Stimulated activated CD4-positive, alpha-beta T cell treated with anti-CD3 and anti-CD28 coated beads, Interleukin-2, amount 100 ng/mL, for 24 hours (primary cell): Measurements from ENCODE around the gene LINGO3.

Experiments used
- DNase-seq, 2 donors: peaks; one replicate each; pipeline ENCODE4 v3.0.0-alpha.2; 2020

The LINGO3 gene

DNA sequence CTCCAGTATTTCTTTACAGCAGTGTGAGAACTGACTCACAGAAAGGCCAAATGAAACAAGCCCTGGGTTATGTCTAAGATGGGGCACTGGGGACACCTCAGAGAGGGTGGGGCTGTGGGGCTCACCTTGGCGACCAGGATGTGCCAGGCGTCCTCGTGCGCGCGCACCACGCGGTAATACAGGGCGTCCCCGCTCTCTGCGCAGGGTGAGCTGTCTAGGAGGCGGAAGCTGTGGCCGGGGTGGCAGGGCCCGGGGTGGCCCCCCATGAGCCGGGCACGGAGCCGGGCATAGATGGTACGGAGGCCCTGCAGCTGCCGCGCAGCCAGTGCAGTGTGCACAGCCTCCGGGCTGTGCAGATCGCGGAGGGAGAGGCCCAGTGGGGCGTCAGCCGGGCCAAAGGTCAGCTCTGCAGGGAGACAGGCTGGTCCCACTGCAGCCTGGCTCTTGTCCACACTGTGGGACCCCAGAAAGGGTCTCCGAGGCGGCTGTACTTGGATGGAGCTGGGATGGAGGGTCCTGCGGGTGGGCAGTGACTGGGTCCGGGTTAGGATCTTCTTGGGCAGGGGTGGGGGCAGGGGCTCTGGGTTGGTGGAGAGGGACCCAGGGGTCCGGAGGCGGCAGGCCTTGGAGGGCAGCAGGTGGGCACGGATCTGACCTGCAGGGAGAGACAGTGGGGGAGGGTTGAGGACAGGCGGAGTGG is 29.3 kb downstream of the LINGO3 start:
- no peak for DNase-seq

DNA sequence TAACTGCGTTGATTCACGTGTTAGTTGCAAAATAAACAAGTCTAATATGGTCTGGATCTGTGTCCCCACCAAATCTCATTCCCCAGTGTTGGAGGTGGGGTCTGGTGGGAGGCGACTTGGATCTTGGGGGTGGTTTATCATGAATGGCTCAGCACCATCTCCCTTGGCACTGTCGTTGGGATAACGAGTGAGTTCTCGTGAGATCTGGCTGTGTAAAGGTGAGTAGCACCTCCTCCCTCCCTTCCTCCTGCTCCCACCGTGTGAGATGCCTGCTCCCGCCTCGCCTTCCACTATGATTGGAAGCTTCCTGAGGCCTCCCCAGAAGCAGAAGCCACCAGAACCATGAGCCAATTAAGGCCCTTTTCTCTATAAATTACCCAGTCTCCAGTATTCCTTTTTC is 30.8 kb downstream of the LINGO3 start:
- no peak for DNase-seq

DNA sequence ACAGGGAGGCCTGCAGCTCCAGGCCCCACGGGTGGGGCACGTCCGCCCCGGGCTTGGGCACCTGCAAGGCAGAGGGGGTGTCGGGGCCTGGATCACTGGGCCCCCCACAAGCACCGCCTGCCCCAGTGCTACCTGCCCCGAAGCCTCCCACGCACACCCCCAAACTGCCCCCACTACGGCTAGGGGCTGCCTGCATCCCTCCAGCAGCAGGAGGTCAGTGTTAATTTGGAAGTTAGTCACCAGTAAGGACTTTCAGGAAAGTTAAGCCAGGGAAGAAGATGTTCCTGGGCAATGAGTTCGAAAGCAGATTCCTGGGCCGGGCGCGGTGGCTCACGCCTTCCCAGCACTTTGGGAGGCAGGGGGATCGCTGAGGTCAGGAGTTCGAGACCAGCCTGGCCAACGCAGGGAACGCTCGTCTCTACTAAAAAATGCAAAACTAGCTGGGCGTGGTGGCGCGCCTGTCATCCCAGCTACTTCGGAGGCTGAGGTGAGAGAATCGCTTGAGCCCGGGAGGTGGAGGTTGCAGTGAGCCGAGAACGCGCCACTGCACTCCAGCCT is 31.4 kb downstream of the LINGO3 start:
- no peak for DNase-seq

DNA sequence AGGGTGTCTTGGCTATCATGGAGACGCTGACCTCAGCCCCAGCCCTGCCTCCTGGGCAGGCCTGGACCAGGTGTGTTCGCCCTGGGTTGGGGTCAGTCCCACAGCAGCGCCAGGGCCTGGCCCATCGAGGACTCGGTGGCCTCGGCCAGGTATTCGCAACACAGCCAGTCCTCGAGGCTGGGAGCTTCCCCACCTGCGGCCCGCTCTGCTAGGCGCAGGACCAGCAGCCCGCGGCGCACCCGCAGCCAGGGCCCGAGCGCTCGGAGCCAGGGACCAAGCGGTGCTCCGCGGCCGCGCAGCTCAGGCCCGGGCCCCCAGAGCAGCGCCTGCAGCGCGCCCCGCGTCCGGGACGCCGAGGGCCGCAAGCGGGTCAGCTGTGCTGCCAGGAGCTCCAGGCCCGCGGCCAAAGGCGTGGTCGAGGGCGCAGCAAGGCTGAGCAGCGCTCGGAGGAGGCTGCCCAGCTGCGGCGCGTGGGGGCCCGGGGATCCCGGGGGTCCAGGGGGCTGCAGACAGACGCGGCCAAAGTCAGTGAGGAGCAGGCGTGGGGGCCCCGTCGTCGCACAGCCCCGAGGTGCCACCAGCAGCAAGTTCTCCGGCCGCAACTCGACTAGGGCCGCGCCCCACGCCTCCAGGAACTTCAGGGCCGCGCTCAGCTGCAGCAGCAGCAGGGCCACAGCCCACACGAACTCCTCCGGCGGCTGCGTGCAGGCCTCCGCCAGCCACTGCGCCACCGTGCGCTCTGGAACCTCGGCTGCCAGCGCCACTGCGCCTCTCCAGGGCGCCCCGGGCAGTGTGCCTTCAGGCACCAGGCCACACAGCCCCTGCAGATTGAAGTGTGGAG is 32.1 kb downstream of the LINGO3 start:
- no peak for DNase-seq

DNA sequence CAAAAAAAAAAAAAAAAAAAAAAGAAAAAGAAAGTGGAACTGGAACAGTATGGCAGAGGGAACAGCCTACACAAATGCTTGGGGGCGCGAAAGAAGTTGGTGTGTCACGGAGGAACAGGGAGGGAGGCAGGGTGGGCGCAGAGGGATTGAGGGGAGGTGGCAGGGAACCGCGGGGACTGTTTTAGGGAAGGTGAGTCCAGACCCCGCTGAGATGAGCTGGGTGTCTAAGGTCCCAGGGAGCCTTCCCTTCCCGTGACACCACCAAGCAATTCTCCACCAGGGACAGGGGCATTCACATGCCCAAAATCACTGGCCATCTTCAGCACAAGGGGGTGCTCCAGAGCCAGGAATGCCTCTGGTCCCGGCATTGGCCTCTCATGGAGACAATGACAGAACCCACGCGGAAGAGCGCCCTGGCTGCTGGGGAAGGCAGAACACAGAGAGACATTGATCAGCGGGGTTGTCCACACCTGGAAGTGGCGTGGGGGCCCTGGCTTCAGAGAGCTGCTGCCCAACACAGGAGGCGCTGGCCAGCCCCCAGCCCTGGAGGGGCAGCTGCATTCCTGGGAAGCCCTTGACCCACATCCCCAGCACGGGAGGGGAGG is 32.9 kb downstream of the LINGO3 start:
- DNase-seq, result peak; percentile 53 to 55

DNA sequence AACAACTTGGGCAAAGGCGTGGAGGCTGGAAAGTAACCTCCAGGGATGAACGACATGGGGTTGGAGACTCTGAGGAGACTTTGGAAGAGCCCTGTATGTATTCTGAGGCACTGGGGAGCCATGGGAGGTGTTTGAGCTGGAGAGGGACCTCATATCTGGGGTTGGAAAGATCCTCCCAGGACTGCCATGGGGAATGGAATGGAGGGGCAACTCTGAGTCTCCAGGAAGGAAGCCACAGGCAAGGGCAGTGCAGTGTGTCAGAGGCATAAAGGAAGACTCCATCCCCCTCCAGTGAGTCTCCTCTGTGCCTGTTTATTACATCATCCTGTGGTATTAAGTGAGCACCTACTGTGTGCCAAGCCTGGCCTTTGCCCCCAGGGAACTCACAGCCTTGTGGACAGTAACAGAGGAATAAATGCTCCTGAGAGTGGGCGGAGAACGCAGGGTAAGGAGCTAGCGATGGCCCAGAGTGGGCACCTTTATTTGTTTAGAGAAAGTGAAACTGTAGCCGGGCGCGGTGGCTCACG is 33.7 kb downstream of the LINGO3 start:
- DNase-seq, result no peak

DNA sequence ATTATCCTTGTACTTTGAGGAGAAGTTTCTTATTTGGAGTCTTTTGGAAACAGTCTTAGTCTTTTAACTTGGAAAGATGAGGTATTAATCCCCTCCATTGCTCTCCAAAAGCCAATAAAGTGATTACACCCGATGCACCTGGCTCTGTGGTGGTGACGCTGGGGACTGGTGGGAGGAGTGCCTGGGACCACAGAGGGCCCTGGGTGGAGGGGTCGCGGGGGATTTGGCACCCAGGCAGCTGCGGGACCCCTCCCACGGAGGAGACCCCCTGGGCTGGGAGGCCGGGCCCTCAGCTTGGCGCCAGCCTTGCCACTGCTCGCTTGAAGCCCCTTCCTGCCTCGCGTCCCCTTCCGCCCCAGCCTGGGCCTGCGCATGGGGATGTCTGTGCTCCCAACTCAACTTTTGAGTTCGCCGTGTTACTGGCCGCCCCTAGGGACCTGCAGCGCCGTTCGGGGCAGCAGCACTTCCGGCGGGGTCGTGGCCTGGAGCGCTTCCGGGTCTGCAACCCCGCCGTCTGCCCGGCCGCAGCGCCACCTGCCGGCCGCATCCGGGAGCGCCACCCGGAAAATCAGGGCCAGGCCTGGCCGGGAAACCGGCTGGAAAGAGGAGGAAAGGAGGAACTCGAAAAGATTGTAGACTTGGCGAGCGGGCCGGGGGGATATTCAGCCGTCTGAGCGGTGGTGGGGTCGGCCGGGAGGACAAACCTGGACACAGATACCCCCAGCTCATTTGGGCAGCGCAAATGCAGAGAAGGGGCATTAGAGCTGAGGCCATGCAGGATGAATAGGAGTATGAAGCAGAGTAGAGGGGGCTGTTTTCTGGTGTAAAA is 34.4 kb downstream of the LINGO3 start:
- peak; percentile 82 to 83 for DNase-seq

DNA sequence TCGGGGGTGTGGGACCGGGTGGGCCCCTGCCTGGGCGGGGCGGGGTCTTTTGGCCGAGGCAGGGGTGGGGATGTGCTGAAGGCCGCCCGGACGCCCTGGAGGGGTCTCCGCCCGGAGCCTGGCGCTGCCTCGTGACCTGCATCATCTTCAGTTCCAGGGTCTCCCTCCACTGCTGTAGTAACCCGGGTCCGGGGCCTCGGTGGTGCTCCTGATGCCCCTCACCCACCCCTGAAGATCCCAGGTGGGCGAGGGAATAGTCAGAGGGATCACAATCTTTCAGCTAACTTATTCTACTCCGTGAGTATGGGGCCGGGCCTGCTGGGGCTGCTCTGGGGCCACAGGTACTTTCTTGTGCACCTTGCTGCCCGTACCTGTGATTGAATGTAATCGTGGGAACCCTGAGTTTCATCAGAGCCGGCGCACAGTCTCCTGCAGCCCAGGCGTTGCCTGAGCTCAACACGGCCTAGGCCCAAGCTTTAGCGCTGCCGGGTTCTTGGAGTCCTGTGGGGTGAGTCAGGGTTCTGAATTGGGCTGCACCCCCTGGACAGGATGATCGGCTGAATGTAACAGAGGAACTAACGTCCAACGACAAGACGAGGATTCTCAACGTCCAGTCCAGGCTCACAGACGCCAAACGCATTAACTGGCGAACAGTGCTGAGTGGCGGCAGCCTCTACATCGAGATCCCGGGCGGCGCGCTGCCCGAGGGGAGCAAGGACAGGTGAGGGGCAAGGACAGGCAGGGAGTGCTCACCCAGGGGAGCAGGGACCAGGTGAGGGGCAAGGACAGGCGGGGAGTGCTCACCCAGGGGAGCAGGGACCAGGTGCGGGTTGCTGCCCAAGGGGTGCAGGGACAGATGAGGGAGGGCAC is 36.5 kb downstream of the LINGO3 start:
- DNase-seq, result peak in 1 of 2 donors; percentile 37

DNA sequence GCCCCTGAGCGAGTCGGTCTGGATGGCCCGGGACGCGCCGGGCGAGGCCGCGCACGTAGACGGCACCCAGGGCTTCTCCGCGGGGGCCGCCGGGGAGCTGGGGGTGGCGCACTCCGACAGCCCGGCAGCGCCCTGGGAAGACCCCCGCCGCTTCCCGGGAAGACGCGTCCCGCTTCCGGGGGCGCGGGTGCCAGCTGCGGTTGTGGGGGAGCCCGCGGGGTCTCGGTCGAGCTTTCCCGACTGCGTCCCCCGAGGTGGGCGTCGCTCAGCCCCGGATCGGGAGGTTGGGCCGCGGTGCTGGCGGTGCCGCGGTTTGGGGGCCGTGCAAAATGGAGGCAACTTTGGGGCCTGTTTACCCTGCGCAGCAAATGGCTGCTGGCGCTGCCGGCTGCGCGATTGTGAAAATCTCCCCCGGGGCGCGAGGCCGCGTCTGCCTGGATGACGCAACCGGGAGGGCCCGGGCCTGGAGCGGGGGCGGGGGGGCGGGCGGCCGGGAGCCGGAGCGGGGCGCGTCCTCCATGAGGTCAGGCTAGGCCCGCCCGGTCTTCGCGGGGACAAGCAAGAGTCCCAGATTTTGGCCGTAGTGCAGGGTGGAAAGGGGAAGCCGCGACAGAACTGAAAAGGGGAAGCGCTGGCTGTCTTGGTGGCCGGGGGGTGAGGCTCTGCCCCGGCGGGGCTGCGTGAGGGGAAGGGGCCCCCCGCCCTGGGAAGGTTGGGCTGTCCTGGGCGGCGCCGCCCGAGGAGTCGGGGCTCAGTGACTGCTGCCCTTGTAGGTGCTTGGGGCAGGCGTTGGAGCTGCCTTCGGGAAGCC is 37.3 kb downstream of the LINGO3 start:
- peak; percentile 77 to 80 for DNase-seq

DNA sequence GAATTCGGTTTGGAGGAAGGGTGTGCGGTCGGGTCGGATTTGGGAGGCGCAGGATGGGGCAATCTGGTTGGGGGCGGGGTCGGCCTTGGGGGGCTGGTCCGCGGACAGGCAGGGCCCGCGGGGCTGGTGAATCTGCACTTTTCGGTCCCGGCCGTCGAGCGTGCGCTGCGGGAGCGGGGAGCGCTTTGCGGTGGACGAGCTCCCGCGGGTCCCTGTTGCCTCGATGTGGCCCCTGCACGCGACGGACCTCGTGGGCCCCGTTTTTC is 37.9 kb downstream of the LINGO3 start:
- peak; percentile 59 to 61 for DNase-seq

DNA sequence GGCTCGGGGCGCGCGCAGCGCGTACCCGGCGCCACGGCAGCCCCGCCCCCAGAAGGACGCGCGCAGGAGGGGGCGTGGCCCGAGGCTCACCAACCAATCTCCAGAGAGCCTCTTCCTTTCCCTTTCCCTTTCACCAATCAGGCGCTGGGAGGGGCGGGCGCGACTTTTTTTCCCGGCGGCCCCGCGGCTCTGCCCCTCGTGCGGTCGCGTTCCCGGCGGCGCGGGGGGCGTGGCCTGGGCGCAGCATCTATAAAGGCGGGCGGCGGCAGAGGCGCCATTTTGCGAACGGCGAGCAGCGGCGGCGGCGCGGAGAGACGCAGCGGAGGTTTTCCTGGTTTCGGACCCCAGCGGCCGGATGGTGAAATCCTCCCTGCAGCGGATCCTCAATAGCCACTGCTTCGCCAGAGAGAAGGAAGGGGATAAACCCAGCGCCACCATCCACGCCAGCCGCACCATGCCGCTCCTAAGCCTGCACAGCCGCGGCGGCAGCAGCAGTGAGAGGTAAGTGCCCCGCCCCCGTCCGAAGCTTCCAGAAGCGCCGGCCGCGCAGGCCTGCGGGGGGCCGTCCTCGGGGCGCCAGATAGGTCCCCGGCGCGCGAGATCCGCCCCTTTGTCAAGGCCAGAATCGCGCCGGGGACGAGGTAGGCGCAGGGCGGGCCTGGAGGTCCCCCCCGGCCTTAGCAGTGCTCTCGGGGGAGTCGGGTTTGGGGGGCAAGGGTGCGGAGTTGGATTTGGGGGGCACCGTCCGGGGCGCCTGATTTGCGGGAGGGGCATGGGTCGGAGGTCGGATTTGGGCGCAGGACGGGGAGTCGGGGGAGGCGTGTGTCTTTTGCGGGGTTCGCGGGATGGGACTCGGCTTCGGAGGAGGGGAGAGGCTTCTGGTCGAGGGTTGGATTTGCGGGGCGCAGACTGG is 38.5 kb downstream of the LINGO3 start:
- peak; percentile 99 for DNase-seq

DNA sequence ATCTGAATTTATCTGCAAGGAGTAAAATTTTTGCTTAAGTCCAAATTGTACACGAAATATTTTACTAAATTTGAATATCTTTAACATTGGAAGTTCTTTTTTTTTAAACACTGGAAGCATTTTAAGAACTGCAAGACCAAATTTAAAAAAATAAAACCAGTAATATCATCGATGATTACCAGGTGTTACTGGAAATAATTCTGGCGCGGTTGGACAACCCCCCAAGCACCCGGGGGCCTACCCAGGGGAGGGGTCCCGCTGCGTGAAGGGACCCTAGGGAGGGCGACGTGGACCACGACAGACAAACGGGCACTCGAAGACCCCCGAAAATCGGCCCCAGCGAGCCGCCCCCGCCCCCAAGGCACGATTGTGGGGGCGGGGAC is 39.1 kb downstream of the LINGO3 start:
- no peak for DNase-seq

DNA sequence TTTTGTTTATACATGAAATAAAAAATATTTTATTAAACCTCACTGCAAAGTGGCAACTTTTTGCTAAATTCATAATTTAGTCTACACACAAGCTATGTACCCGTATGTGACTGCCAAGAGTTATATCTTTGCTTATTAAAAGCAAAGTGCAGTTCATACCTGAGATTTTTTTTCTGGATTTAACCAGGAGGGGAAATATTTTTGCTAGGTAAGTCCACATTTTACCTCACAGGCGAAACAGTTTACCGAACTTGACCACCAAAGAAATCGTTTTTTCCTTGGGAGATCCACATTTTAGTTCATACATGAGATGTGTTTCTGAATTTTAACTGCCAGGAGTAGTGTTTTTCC is 39.5 kb downstream of the LINGO3 start:
- no peak for DNase-seq

DNA sequence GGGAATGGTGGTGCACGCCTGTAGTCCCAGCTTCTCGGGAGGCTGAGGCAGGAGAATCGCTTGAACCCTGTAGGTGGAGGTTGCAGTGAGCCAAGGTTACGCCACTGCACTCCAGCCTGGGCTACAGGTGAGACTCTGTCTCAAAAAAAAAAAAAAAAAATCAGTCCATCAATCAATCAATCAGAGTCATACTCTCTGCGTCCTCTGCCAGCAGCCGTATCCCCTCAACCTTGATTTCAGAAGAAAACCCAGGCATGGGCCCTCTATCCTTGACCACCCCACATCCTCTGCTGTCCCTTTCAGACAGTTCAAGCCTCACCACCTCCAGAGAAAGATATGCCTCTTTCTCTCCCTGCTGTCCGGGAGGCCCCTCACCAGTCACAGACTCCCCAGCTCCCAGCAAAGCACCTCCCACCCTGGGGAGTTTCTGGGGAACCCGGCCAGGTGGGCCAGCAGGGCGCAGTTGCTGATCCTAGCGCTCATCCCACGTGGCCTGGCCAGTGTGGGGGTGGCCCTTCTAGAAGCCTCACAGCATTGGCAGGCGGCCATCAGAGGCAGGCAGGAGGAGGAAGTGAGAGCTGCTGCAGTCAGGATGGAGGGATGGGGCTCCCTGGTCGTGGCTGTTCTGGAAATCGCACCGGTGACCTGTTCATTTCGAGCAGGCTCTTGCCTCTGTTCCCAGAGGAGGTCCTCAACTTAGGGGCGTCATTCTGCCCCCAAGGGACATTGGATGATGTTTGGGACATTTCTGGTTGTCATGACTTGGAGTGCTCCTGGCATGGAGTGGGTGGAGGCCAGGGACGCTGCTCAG is 41.6 kb downstream of the LINGO3 start:
- peak in 1 of 2 donors; percentile 49 for DNase-seq

DNA sequence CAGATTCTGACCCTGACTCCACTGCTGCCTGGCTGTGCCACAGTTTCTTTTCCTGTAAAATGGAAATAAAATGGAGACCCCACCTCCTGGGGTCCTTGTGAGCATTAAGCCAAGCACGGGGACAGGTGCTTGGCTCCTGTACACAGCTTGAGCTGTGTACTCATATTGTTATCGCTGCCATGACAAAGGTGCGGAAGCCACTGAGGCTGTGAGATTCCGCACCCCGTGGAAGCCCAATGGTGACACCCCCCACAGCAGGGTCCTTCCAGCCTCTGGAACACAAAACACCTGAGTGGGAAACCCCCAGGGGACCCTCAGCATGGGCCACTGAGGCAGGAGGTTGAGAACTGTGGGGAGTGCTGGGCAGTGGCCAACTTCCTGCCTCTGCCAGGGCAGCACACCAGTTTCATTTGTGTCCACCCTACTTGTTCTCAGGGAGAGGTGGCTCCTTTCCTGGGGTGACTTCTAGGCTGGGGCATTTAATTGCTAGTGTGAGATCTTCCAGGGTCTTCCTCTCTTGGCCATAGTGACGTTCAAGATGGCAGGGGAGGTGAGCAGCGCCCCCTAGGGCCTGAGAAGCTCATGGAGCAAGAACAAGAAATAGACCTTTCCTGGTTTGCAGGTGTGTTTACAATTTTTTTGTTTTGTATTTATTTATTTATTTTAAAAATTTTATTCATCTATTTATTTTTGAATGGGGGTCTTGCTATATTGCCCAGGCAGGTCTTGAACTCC is 46.3 kb downstream of the LINGO3 start:
- peak; percentile 67 to 73 for DNase-seq

DNA sequence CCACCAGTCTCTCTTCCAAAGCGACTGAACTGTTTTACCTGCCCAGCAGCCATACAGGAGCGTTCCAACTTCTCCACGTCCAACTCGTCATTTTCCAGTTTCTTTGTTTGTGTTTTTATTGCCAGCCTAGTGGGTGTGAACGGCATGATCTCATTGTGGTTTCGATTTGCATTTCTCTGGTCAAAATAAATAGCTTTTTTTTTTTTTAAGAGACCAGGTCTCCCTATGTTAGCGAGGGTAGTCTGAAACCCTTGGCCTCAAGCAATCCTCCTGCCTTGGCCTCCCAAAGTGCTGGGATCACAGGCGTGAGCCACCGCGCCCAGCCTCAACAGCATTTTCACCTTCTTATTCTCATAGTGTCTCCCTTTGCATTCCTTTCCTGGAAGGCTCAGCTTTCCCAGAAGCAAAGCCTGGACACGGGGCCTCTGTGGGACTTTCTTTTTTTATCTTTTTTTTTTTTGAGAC is 47.6 kb downstream of the LINGO3 start:
- no peak for DNase-seq

DNA sequence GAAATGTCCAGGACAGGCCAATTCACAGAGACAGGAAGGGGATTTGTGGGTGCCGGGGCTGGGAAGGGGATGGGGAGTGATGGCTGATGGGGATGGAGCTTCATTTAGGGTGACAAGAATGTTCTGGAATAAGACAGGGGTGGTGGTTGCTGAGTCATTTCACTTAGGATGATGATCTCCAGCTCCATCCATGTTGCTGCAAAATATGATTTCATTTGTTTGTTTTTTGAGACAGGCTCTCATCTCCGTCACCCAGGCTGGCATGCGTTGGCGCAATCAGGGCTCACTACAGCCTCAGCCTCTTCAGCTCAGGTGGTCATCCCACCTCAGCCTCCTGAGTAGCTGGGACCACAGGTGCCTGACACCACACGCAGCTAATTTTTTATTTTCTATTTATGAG is 48.6 kb downstream of the LINGO3 start:
- DNase-seq, result no peak
